ENCODE measurements around the gene IKZF1.

DNA sequence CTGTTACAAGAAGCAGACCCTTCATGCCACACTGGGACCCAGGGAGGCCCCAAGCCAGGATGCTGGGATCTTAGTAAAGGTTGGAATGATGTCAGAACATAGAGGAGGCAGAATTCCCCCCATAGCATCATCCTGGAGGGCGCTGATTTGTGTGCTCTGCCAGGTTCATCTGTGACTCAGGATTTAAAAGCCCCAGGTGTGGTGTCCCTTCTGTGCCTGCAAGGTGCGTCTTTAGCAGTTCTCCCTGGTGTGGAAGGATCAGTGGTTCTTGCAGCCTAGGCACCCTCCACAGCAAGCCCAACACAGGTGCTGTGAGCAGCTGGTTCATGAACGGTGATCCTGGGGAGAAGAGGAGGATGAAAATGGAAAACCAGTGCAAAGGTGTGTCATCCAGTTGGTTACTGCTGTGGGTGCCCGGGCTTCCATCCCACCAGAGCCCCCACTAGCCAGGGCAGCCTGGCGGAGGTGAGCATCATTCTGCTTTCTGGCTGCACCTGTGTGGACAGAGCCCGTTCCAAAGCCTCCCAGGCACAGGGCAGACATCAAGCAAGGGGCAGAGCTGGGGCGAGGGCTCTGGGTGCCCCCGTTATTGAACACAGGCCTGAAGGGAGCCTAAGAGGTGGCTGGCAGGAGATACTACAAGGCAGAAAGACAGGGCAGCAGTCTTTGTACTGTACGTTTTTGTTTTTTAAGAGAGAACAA is 49.5 kb downstream of the IKZF1 start:
- TF ChIP-seq, protein P1, sequence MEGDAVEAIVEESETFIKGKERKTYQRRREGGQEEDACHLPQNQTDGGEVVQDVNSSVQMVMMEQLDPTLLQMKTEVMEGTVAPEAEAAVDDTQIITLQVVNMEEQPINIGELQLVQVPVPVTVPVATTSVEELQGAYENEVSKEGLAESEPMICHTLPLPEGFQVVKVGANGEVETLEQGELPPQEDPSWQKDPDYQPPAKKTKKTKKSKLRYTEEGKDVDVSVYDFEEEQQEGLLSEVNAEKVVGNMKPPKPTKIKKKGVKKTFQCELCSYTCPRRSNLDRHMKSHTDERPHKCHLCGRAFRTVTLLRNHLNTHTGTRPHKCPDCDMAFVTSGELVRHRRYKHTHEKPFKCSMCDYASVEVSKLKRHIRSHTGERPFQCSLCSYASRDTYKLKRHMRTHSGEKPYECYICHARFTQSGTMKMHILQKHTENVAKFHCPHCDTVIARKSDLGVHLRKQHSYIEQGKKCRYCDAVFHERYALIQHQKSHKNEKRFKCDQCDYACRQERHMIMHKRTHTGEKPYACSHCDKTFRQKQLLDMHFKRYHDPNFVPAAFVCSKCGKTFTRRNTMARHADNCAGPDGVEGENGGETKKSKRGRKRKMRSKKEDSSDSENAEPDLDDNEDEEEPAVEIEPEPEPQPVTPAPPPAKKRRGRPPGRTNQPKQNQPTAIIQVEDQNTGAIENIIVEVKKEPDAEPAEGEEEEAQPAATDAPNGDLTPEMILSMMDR (IDR thresholded peaks at IDR 0.05) = no peak
- TF ChIP-seq, protein P2, sequence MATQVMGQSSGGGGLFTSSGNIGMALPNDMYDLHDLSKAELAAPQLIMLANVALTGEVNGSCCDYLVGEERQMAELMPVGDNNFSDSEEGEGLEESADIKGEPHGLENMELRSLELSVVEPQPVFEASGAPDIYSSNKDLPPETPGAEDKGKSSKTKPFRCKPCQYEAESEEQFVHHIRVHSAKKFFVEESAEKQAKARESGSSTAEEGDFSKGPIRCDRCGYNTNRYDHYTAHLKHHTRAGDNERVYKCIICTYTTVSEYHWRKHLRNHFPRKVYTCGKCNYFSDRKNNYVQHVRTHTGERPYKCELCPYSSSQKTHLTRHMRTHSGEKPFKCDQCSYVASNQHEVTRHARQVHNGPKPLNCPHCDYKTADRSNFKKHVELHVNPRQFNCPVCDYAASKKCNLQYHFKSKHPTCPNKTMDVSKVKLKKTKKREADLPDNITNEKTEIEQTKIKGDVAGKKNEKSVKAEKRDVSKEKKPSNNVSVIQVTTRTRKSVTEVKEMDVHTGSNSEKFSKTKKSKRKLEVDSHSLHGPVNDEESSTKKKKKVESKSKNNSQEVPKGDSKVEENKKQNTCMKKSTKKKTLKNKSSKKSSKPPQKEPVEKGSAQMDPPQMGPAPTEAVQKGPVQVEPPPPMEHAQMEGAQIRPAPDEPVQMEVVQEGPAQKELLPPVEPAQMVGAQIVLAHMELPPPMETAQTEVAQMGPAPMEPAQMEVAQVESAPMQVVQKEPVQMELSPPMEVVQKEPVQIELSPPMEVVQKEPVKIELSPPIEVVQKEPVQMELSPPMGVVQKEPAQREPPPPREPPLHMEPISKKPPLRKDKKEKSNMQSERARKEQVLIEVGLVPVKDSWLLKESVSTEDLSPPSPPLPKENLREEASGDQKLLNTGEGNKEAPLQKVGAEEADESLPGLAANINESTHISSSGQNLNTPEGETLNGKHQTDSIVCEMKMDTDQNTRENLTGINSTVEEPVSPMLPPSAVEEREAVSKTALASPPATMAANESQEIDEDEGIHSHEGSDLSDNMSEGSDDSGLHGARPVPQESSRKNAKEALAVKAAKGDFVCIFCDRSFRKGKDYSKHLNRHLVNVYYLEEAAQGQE (IDR thresholded peaks at IDR 0.05; ENCODE audit: insufficient read depth in 1 of 2, low read depth in 2 of 2, low read length in 1 of 2) = no peak
